GM11168 (cell line): ENCODE results near the gene DPP8.
"Not testable (repeated sequence)": the region's sequence is repeated elsewhere in the genome, so short reads cannot be mapped to it uniquely, and the experiment has no call there.

ENCODE experiments used
- in situ Hi-C: fragments of 300-500 bp; cut with MboI; formaldehyde crosslinking; loops from one replicate; pipeline ENCODE4 v1.12.0; 2022; ENCODE audit warnings: low sequenced_read_pairs; ENCODE audit not compliant: unreplicated experiment

Gene DPP8

GRCh38 chr15:65408324-65409035 lies 109.0 kb downstream of the DPP8 start:
- in situ Hi-C loops, result no loop called here

GRCh38 chr15:65406424-65407000 lies 111.0 kb downstream of the DPP8 start:
- in situ Hi-C loops, result no loop called here

DNA sequence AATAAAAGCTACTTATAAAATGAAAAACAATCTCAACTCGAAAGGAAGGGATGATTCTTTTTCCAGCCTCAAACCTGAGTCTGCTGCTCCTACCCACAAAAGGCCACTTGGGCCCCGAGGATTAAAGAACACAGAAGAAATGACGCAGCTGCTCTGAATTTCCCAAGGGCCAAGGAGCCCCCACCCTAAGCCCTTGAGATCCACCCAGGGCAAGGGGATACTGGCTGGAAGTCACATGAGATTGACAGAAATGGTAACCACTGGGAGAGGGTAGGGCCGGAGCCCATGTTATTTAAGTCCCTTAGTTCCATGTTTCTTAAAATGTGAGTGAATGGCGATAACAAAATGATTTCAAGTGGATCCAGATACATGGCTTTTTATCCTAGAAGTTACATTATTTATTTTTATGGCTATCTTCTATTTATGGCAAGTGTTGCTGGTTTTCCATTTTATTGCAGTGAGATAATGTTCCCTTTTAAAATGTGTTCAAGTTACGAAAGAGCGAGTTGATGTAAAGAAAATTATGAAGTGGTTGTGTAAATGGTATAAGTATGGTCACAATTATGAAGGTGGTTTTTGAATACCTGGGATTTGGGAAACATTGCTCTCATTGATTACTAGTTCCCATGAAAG lies 111.6 kb downstream of the DPP8 start:
- in situ Hi-C loops, result no loop called here

GRCh38 chr15:65404186-65404872 lies 113.2 kb downstream of the DPP8 start:
- in situ Hi-C loops, result no loop called here

DNA sequence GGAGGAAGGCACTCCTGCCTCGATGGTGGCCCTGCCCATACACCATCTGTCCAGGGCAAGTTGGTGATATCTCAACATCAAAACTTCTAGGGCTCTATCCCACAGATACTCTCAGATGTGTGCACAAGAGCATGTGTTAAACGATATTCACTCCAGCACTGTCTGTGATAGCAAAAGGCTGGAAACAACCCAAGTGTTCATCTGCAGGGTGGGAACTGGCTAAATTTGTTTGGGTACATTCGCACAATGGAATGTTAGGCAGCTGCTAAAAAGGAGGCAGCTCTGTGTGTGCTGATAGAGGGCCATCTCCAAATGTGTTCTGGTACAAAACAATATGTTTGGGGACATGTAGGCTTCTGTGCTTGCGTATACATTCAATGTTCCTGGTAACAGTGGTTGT lies 114.5 kb downstream of the DPP8 start:
- in situ Hi-C loops, result no loop called here

- in situ Hi-C loops, result no loop called here
These were observed 115.8 kb downstream of the DPP8 start for GRCh38 chr15:65401611-65402240.

- in situ Hi-C loops, result no loop called here
These were observed 116.5 kb downstream of the DPP8 start for GRCh38 chr15:65400760-65401610.

DNA sequence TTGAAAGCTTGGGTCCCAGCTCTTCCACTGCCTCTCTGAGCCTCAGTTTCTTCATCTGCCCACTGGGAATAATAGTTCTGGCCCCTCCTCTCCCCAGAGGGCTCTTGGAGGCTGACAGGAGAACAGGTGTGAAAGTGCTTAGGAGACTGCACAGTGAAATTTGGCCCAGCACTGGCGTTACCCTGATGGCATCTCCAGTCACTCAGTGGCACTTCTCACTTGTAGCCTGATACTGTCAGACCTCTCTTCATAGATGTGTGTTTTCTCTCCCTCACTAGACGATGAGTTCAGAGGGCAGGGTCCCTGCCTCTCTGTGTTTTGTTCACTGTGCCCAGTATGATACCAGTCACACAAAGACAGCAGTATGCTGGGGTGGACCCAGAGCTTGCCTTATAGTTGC lies 117.5 kb downstream of the DPP8 start:
- in situ Hi-C loops, result no loop called here

GRCh38 chr15:65399001-65399706 lies 118.3 kb downstream of the DPP8 start:
- in situ Hi-C loops, result no loop called here

DNA sequence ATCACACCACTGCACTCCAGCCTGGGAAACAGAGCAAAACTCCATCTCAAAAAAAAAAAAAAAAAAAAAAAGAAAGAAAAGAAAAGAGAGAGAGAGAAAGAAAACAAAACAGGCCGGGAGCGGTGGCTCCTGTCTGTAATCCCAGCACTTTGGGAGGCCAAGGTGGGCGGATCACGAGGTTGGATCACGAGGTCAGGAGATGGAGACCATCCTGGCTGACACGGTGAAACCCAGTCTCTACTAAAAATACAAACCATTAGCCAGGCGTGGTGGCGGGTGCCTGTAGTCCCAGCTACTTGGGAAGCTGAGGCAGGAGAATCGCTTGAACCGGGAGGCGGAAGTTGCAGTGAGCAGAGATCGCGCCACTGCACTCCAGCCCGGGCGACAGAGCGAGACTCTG lies 119.0 kb downstream of the DPP8 start:
- in situ Hi-C loops, result not testable (repeated sequence)

GRCh38 chr15:65396965-65397317 lies 120.5 kb downstream of the DPP8 start:
- in situ Hi-C loops, result no loop called here

- in situ Hi-C loops, result no loop called here
These were observed 121.1 kb downstream of the DPP8 start for GRCh38 chr15:65396283-65396964.

- in situ Hi-C loops, result no loop called here
These were observed 121.8 kb downstream of the DPP8 start for GRCh38 chr15:65395567-65396202.

- in situ Hi-C loops, result no loop called here
These were observed 122.6 kb downstream of the DPP8 start for GRCh38 chr15:65394936-65395335.

DNA sequence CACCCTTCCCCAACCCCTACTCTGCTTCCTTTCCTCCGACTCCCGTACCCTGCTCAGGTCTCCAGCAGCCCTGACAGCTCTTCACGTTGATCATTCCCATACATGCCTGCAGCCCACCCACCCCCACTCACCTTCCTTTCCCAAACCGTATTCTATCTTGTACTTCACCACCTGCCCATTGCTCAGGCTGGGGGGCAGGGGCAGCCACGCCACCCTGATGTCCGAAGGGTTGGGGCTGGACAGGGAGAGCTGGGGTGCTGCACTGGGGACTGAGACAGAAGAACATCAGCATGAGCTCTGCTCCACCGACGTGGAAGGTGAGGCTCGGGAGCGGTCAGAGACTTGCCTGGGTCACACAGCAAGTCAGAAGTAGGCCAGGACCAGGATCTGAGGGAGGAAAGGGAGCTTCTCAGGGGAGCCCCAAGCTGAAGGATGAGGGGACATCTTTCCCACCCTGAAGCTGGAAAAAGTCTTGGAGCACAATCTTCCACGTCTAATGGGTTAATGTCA lies 123.2 kb downstream of the DPP8 start:
- in situ Hi-C loops, result no loop called here

- in situ Hi-C loops, result no loop called here
These were observed 123.9 kb downstream of the DPP8 start for GRCh38 chr15:65393557-65393956.

DNA sequence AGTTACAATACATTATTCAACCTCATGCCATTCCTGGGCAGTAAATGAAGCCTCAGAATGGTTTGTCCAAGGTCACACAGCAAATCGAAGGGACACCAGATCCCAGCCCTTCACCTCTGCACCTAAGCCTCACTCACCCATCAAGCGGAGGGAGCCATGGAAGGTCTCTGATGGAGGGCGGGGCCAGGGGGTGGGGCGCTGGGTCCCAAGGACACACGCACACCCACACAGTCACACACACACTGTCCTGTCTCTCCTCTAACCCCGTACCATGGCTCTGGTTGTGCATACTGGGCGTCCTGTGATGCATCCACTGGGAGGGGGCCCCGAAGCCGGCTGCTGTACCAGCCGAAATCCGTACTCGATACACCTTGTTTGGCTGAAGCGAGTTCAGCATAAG lies 124.4 kb downstream of the DPP8 start:
- in situ Hi-C loops, result no loop called here
